Measurements from ENCODE around the gene MED12L.

Gene MED12L

GRCh38 chr3:151200586-151200985 is 115.1 kb downstream of the MED12L start:
- no peaks in the 10 kb centered on the region for H3K79me2 ChIP-seq (ENCODE audit: insufficient read depth, low read length)
- H3K27ac ChIP-seq (ENCODE audit: low read depth, low read length, poor library complexity, severe bottlenecking): no peak overlapping the region
- H3K9me3 ChIP-seq (ENCODE audit: low read length): no peaks in the 10 kb centered on the region
- no peak overlapping the region for H3K4me3 ChIP-seq (ENCODE audit: low read depth, low read length, poor library complexity, severe bottlenecking)
- H3K4me1 ChIP-seq (ENCODE audit: insufficient read depth, low read length, severe bottlenecking): peaks cover 9% of the 10 kb centered on the region
- H2AFZ ChIP-seq (ENCODE audit: low read length): no peak overlapping the region
- H3K9ac ChIP-seq (ENCODE audit: low read length): no peak overlapping the region
- H3K4me2 ChIP-seq (ENCODE audit: low read length): no peak overlapping the region
- TF ChIP-seq EZH2 (IDR thresholded peaks at IDR 0.05; ENCODE audit: borderline replicate concordance, low read length) (no peak), CTCF (IDR thresholded peaks at IDR 0.05; ENCODE audit: low read length) (no peak)
- no peaks in the 10 kb centered on the region for H3K36me3 ChIP-seq (ENCODE audit: insufficient read depth, low read length)
- no peaks in the 10 kb centered on the region for H3F3A ChIP-seq (ENCODE audit: insufficient read depth, low read length)
- no peaks in the 10 kb centered on the region for H4K20me1 ChIP-seq (ENCODE audit: insufficient read depth, low read length)
- no peaks in the 10 kb centered on the region for H3K9me2 ChIP-seq (ENCODE audit: low read depth, low read length)
- no peaks in the 10 kb centered on the region for H3K27me3 ChIP-seq (ENCODE audit: insufficient read depth, low read length)

- TF ChIP-seq EZH2 (IDR thresholded peaks at IDR 0.05; ENCODE audit: borderline replicate concordance, low read length): no peak
- no peak for TF ChIP-seq CTCF (IDR thresholded peaks at IDR 0.05; ENCODE audit: low read length)
- H3K4me2 ChIP-seq (ENCODE audit: low read length): no peak overlapping the region
- H3K27me3 ChIP-seq (ENCODE audit: insufficient read depth, low read length): no peaks in the 10 kb centered on the region
- H3K36me3 ChIP-seq (ENCODE audit: insufficient read depth, low read length): no peaks in the 10 kb centered on the region
- no peaks in the 10 kb centered on the region for H4K20me1 ChIP-seq (ENCODE audit: insufficient read depth, low read length)
- no peak overlapping the region for H3K27ac ChIP-seq (ENCODE audit: low read depth, low read length, poor library complexity, severe bottlenecking)
- H3K4me3 ChIP-seq (ENCODE audit: low read depth, low read length, poor library complexity, severe bottlenecking): no peak overlapping the region
- peaks cover 9% of the 10 kb centered on the region for H3K4me1 ChIP-seq (ENCODE audit: insufficient read depth, low read length, severe bottlenecking)
- H3K9me3 ChIP-seq (ENCODE audit: low read length): no peaks in the 10 kb centered on the region
- no peaks in the 10 kb centered on the region for H3K79me2 ChIP-seq (ENCODE audit: insufficient read depth, low read length)
- no peak overlapping the region for H3K9ac ChIP-seq (ENCODE audit: low read length)
- H3K9me2 ChIP-seq (ENCODE audit: low read depth, low read length): no peaks in the 10 kb centered on the region
- H2AFZ ChIP-seq (ENCODE audit: low read length): no peak overlapping the region
- H3F3A ChIP-seq (ENCODE audit: insufficient read depth, low read length): no peaks in the 10 kb centered on the region
Observed at GRCh38 chr3:151201051-151201730, 115.7 kb downstream of the MED12L start.

- Histone ChIP-seq H3K4me3 (ENCODE audit: low read depth, low read length, poor library complexity, severe bottlenecking) (no peak within 1 kb of the TSS), H3K4me1 (ENCODE audit: insufficient read depth, low read length, severe bottlenecking) (peaks cover 9% of the 10 kb centered on the region), H3K36me3 (ENCODE audit: insufficient read depth, low read length) (no peaks in the 10 kb centered on the region), H3K9me3 (ENCODE audit: low read length) (no peaks in the 10 kb centered on the region), H3F3A (ENCODE audit: insufficient read depth, low read length) (no peaks in the 10 kb centered on the region), H3K9me2 (ENCODE audit: low read depth, low read length) (no peaks in the 10 kb centered on the region), H3K4me2 (ENCODE audit: low read length) (no peak within 1 kb of the TSS), H3K27ac (ENCODE audit: low read depth, low read length, poor library complexity, severe bottlenecking) (no peak within 1 kb of the TSS), H3K79me2 (ENCODE audit: insufficient read depth, low read length) (no peaks in the 10 kb centered on the region), H3K9ac (ENCODE audit: low read length) (no peak within 1 kb of the TSS), H4K20me1 (ENCODE audit: insufficient read depth, low read length) (no peaks in the 10 kb centered on the region), H3K27me3 (ENCODE audit: insufficient read depth, low read length) (no peaks in the 10 kb centered on the region), H2AFZ (ENCODE audit: low read length) (no peak within 1 kb of the TSS)
- TF ChIP-seq EZH2 (IDR thresholded peaks at IDR 0.05; ENCODE audit: borderline replicate concordance, low read length): no peak
- no peak for TF ChIP-seq CTCF (IDR thresholded peaks at IDR 0.05; ENCODE audit: low read length)
Observed at GRCh38 chr3:151203051-151203420, 117.6 kb downstream of the MED12L start, which contains the start of gene GPR171. GPR171 (minus strand) TSS chr3:151203216; CDS start chr3:151199386, 3,830 bp downstream.
